Pons (tissue), 1 donor: ENCODE data around the gene FOXP3.

Experiments used
- DNase-seq: peaks from one replicate; pipeline ENCODE4 v3.0.0-alpha.2; 2016; ENCODE audit warnings: low spot score

The FOXP3 gene

DNA sequence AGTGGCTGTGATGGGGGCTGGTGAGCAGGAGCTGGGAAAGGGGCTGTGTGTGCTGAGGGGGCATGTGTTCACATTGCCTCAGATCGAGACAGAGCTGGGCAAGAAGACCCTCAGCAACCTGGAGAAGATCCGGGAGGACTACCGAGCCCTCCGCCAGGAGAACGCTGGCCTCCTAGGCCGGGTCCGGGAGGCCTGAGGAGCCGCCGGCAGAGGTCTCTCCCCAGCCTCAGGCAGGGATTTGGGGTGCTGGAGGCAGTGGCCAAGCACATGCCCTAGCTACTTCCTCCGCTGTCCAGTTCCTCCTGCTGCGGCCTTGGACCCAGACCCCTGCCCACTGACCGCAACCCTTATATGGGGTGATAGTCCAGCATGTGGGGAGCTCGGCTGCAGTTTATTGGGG, 14.4 kb downstream of the FOXP3 start:
- DNase-seq, result no peak

DNA sequence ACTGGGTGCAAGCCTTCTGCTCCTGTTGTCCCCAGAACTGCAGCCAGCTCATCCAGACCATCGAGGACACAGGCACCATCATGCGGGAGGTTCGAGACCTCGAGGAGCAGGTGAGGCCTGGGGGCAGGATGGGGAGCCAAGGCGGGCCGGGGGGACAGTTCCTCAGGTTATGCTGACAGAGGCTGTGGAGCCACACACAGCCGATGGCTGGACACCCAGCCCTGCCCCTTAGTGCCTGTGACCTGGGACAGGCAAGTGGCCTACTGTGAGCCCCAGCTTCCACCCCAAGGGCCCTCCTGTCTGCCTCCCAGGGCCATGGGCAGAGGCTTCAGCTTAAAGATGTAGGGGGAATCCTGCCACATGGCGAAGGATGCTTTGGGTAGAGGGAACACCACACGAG, 14.9 kb downstream of the FOXP3 start:
- no peak for DNase-seq

DNA sequence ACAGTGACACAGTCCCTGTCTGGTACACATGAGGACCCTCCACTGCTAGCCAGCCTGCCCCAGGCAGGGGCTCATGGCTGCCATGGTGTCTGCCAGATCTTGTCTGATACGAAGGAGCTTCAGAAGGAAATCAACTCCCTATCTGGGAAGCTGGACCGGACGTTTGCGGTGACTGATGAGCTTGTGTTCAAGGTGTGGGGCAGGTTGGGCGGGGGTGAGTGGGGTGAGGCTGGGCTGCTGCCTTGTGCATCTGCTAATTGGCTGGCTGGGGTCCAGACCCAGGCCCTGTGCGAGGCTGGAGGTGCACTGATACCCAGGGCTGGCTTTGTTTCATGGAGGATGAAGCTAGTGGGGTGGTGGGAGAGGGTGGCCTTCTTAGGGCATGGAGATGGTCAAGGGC, 15.4 kb downstream of the FOXP3 start:
- no peak for DNase-seq

DNA sequence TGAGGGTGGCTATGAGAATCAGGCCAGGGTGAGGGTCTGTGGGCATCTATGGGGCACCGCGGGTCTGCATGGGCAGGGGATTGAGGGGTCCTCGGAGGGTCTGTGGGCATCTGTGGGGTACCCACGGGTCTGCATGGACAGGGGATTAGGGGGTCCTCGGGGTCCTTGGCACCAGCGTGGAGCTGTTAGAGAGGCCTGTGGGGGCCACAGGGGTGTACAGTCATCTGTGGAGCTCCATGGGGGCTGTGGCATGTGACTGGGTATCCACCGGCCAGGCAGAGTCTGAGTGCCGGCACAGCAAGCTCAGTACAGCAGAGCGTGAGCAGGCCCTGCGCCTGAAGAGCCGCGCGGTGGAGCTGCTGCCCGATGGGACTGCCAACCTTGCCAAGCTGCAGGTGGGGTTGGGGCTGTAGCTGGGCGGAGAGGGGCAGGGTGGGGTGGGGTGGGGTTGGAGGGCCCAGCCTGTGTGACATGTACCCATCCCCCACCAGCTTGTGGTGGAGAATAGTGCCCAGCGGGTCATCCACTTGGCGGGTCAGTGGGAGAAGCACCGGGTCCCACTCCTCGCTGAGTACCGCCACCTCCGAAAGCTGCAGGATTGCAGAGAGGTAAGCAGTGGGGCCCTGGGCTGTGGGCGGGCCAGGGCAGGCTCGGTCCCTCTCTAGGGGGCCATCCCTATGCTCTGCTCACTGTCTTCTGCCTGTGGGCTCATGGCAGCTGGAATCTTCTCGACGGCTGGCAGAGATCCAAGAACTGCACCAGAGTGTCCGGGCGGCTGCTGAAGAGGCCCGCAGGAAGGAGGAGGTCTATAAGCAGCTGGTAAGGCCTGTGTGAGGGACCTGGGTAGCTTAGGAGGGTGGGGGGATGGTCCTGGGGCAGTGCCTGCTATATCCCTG, 16.3 kb downstream of the FOXP3 start:
- DNase-seq, result no peak

DNA sequence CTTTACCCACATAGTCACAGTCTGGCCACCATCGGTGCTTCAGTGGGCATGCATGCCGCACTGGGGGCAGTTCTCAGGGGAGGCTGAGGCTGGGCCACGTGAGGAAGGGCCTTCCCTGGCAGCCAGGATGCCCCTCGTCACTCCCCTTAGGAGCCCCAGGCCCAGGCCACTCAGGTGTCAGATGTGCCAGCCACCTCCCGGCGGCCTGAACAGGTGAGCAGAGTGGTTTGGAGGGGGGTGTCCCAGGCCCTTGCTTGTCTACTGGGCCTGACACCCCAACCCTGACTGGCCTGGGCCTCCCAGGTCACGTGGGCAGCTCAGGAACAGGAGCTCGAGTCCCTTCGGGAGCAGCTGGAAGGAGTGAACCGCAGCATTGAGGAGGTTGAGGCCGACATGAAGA, 17.2 kb downstream of the FOXP3 start:
- DNase-seq, result no peak

DNA sequence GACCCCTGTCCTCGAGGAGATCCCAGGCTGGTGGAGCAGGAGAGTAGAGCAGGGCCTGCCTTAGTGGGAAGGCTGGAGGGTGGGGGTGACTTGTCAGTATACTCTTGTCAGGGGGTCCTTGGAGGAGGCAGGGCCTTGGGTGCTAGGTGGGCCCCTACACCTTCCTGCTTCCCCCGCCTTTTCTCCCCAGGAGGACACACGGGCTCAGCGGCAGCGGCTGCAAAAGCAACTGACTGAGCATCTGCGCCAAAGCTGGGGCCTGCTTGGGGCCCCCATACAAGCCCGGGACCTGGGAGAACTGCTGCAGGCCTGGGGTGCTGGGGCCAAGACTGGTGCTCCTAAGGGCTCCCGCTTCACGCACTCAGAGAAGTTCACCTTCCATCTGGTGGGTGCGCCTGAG, 18.0 kb downstream of the FOXP3 start:
- no peak for DNase-seq

DNA sequence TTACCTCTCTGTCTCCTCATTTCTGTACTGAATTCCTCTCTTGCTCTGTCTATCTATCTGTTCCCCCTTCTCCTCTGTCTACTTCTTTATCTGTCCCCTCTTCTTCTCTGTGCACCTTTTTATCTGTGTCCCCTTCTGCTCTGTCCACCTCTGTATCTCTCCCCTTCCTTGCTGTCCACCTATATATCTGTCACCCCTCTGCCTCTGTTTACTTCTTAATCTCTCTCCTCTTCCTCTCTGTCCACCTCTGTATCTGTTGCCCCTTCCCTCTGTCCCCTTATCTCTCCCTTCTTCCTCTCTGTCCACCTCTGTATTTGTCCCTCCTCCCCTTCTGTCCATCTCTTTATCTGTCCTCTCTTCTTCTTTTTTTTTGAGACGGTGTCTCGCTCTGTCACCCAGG, 20.3 kb downstream of the FOXP3 start:
- no peak for DNase-seq

DNA sequence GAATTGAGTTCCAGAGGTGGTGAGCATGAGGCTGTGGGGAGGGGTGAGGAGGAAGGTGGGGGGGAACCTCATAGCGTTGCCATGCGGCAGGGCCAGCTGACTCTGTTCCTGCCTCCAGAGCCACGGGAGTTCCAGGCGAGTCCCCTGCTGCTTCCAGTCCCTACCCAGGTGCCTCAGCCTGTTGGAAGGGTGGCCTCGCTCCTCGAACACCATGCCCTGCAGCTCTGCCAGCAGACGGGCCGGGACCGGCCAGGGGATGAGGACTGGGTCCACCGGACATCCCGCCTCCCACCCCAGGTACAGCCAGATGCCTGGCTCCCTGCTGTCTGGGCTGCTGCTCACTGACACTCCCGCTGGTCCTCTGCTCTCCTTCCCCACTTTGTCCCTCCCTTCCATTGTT, 21.3 kb downstream of the FOXP3 start:
- DNase-seq, result no peak

DNA sequence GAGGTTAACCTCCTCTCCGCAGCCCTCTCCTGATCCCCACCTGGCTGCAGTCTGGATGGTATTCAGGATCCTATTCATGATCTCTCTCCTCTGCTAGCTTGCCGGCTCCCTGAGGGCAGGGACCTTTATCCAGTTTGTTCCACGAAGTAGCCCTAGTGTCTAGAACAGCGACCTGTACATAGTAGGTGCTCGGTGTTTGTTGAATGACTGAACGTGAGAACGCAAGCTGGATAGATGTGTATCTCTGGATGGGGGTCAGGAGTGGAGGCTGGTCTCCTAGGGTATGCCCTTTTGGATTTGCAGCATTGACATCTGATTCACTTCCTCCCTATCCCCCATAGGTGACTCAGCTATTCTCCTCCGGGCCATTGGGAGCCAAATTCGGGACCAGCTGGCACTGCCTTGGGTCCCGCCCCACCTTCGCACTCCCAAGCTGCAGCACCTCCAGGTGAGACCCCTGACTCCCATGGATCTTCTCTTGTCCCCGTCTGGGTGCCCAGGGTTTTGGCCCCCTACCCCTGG, 21.9 kb downstream of the FOXP3 start:
- no peak for DNase-seq

DNA sequence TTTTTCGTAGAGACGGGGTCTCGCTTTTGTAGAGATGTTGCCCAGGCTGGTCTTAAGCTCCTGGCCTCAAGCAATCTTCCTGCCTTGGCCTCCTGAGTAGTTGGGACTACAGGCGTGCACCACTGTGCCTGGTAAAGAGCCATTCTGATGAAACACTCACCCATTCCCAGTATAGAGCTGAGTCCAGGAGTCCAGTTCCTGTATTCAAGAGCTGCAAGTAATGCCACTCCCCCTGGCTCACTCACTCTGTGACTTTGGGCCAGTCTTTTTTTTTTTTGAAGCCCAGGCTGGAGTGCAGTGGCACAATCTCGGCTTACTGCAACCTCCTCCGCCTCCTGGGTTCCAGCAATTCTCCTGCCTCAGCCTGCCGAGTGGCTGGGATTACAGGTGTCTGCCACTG, 25.8 kb downstream of the FOXP3 start:
- DNase-seq, result no peak

DNA sequence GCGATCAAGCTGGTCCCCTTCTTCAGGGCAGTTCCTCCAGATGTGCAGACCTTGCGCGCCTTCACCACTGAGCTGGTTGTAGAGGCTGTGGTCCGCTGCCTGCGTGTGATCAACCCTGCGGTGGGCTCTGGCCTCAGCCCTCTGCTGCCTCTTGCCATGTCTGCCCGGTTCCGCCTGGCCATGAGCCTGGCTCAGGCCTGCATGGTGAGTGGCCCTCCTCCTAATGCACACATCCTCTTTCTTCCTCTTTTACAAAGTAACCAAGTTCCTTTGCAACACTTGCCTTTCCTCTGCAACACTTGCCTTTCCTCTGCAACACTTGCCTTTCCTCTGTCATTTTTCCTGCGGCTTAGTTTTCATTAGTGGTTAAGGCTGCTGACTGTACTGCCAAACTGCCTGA, 27.4 kb downstream of the FOXP3 start:
- peak; percentile 22 for DNase-seq

DNA sequence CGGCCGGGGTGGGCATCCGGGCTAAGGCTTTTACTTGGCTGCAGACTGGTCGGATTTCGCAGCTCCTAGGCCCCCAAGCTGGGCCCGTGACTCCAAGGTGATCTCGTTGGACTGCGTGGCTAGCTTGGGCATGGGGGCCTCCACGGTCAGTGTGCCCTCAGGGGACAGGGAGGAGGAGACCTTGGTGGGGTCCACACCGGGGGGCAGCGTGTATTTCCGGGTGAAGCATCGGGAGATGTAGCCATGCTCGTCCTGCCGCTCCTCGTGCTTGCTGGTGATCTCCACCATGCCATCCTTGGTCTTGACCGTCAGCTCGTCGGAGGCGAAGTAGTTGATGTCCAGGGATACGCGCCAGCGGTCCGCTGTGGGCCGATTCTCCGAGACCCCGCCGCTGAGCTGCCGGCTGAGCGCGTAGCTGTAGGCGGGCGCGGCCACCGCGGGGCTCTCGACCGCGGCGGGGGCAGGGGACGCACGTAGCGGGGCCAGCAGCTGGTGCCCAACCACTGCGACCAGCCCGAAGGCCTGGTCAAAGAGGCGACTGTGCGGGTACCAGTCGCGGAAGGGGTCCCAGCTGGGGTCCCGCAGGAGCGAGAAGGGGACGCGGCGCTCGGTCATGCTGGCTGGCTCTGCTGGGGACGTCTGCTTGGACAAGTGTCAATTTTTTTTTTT, 30.5 kb downstream of the FOXP3 start:
- no peak for DNase-seq

DNA sequence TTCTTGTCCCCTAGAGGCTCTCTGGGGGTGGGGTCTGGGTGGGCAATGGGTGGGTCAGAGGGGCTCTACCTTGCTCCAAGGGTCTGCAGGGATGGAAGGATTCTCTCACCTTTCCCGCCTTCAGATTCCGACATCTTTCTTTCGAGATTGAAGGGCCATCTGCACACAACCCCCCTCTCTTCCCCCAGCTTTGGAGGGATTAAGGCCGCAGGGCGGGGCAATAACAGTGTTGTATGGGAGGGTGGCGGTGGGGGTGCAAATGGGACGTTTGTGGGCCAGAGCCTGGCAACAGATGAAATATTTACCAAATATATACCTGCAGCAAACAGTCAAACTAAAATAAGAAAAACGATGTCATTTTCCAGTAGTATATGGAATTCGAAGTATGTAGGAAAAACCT, 31.3 kb downstream of the FOXP3 start, which contains the start of gene CACNA1F:
Gene CACNA1F, minus strand, starts transcription at position 165 of the 400 bp plus-strand sequence. Its CDS starts 31 bp downstream, at position 134.
- DNase-seq, result no peak

DNA sequence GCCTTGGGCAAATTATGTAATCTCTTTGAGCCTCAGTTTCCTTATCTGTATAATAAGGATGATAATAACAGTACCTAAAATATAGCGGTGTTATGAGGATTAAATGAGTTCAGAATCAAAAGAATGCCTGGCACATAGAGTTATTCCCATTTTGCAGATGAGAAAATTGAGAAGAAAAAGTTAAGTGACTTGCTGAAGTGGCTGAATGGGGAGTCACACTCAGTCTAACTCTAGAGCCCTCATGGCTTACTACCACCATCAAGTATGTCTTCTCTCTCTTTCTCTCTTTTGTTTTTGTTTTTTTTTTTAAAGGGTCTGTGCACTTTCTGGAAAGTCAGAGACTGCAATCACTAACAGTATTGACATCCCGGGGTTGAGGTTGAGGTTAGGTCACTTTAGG, 32.0 kb downstream of the FOXP3 start:
- DNase-seq, result no peak

DNA sequence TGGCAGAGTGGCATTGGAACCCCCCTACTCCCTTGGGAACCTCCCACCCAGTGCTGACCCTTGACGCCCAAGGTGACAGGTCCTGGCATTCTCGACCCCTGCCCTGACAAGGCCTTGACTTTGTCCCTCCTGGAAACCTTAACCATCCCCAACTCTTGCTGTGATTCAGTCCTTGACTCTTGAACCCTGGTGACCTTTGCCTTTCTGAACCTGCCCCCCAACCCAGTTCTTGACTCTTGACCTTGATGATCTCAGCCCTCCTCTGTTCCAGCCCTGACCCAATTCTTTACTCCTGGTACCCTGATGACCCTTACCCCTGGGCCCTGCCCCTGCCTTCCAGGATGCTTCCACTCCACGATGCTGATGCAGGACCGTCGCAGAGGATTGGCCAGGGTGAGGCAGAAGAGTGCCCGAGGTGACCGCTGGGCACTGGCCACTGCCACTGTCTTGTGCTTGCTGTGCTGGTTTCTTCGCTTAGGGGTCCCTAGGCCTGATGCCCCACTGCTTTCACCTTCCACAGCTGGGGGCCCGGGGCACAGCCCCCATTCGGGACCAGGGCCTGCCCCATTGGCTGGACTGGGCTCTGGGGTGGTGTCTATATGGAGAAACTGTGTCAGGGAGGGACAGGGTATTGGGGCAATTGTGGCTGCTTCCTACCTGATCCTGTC, 33.0 kb downstream of the FOXP3 start:
- DNase-seq, result no peak

DNA sequence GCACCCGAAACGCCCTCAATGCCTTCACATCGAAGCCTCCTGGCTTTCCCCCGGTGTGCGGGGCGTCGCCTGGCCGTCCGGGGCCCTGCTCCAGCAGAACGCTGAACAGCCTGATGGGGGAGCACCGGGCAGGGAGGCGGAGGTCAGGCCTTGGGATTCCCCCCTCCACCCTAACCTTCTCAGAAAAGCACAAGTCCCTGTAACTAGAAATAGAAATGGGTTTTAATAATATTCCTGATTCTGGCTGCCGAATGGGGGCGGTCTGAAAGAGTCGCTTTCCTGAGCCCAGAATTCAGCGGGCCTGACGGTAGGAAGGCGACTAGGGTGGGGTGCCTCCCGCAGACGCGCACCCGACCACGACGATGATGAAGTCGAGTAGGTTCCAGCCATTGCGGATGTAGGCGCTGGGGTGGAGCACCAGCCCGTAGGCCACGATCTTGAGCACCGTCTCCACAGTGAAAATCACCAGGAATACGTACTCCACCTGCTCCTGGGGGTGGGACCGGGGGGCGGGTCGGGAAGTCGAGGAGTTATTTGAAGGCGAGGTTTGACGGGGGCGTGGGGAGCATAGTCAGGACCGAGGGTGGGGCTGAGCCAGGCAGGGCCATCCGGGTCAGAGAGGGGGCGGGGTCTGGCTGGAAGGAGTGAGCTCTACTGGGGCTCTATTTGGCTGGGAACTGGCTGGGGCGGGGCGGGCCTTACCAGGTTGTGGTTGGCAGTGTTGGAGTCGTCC, 33.8 kb downstream of the FOXP3 start:
- DNase-seq, result no peak

DNA sequence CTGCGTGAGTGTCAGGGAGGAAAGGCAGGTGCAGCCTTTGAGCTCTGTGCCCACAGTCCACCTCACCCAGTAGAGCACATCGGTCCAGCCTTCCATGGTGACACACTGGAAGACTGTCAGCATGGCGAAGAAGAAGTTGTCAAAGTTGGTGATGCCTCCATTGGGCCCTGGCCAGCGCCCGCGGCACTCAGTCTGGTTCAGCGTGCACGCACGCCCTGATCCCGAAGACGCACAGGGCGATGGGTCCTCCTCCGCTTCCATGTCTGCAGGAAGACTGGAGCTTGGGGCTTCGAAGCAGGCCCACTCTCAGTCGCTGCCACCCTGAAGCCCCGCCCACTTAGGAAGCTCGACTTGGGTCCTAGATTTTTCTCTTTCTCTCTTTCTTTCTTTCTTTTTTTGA, 36.3 kb downstream of the FOXP3 start:
- no peak for DNase-seq

DNA sequence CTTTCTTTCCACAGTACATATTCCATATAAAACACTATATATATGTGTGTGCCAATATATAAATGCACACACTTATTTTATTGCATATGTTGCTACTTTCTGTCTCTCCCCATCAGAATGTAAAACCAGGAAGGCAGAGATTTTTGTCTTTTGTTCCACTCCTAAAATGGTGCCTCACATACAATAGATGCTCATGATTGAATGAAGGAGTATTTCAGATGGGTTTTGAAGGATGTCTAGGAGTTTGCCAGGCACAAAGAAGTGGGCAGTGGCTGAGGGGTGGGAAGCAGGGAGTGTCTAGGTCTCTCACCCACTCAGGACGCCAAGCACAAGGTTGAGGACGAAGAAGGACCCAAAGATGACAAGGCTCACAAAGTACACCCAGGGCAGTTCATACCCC, 36.8 kb downstream of the FOXP3 start:
- no peak for DNase-seq

DNA sequence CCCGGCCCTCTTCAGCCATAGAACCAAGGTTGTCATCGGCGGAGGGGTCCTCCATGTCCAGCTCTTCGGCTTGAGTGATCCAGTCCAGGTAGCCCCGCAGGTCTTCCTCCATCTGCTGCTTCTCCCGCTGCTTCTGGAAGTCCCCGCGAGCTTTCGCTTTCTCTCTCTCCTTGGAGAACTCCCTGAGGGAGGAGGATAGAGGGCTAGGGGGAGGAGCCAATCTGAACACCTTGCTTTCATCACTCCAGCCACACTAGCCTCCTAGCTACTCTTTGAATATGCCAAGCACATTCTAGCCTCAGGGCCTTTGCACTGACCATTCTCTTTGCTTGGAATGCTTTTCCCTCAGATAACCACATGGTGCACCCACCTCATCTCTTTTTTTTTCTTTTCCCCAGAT, 37.6 kb downstream of the FOXP3 start:
- DNase-seq, result no peak

DNA sequence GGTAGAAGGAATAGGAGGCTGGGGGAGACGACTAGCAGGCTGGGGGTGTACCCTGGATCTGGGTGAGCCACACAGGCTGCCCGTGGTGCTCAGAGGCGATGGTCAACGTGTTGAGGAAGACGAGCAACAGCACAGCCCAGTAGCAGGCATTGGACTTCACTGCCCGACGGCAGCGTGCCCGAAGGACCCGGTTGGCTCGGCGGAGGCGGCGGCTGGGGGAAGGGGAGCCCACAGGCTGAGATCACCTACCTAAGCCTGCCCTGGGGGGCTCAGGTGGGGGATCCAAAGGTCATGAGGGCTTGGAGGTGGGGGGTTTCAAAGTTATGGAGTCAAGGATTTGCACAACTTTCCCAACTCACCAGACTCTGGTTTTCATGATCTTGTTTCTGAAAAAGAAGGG, 38.7 kb downstream of the FOXP3 start:
- DNase-seq, result no peak

DNA sequence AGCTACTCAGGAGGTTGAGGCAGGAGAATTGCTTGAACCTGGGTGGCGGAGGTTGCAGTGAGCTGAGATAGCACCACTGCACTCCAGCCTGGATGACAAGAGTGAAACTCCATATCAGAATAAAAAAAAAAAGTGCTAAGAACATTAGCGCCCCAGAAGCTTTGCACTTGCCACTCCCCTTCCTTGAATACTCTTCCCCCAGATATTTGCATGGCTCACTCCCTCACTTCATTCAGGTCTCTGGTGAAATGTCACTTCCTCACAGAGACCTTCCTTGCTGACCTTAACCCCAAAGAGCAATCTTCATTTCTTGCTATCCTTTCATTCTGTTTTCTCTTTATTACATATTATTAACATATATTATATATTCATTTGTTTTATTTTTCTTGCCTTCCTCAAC, 42.6 kb downstream of the FOXP3 start:
- no peak for DNase-seq

DNA sequence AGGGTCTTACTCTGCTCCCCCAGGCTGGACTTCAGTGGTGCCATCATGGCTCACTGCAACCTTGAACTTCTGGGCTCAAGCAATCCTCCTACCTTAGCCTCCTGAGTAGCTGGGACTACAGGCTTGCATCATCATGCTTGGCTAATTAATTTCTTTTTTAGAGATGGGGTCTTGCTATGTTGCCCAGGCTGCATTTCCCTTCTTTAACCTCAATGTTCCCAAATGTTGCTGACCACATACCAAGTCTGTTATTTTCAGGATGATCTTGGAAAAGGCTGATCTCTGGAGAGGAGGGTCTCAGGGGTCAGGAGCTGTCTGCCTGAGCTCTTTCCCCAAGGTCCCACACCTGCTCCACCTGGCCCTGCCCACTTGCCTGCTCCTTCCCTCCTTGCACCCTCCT, 44.4 kb downstream of the FOXP3 start:
- no peak for DNase-seq
